Uterus (tissue), 4 donors: Measurements from ENCODE around the gene CELF4. TPM values are rescaled to one million over a fixed set of nuclear protein-coding genes. Genes with fewer than 3 reads are reported as not detected.

ENCODE experiments used
- DNase-seq, 2 donors: peaks; one replicate each; pipeline ENCODE4 v3.0.0-alpha.2; 2019 to 2020
- H3K27ac ChIP-seq, 2 donors: fragments of 200-600 bp; sonication (generic); 1 replicate in 1 of 2; 2 replicates in 1 of 2; pipeline ENCODE4 v1.5.1; 2016 to 2018
- H3K27me3 ChIP-seq, 2 donors: fragments of 200-600 bp; sonication (generic); one replicate each; pipeline ENCODE4 v1.5.1; 2018 to 2019; ENCODE audit warnings: control low read depth in 1 of 2
- H3K36me3 ChIP-seq, 2 donors: fragments of 200-600 bp; sonication (generic); one replicate each; pipeline ENCODE4 v1.5.1; 2019; ENCODE audit warnings: control low read depth in 1 of 2
- H3K4me1 ChIP-seq, 2 donors: fragments of 200-600 bp; sonication (generic); one replicate each; pipeline ENCODE4 v1.5.1; 2018 to 2019; ENCODE audit warnings: control low read depth in 1 of 2
- H3K4me3 ChIP-seq, 2 donors: fragments of 200-600 bp; sonication (generic); 1 replicate in 1 of 2; 2 replicates in 1 of 2; pipeline ENCODE4 v1.5.1; 2018 to 2019; ENCODE audit warnings: mild to moderate bottlenecking in 1 of 2
- H3K9me3 ChIP-seq, 2 donors: fragments of 200-600 bp; sonication (generic); one replicate each; pipeline ENCODE4 v1.5.1; 2019; ENCODE audit warnings: control low read depth in 1 of 2
- CTCF ChIP-seq, 4 experiments: fragments of 200-600 bp in 2 of 4; fragments of 450-650 bp in 2 of 4; sonication (generic) in 2 of 4; IDR thresholded peaks; one replicate each; pipeline ENCODE4 v1.5.1; 2016 to 2019; ENCODE audit warnings: antibody characterized with exemption in 4 of 4, mild to moderate bottlenecking in 2 of 4, moderate library complexity in 1 of 4
- POLR2A ChIP-seq, 2 donors: fragments of 450-650 bp; IDR thresholded peaks; one replicate each; pipeline ENCODE4 v1.6.1; 2016; ENCODE audit warnings: antibody characterized with exemption in 2 of 2, mild to moderate bottlenecking in 1 of 2, moderate library complexity in 1 of 2
- intact Hi-C: fragments of 100-400 bp; cut with DNase I; formaldehyde crosslinking; loops from one replicate; pipeline ENCODE4 v1.15.1; 2023; ENCODE audit warnings: low total_unique reads
- total RNA-seq, 4 donors: library from RNA; depleted of rRNA in 3 of 4; stranded (reverse); fragments of >200 nt in 3 of 4; gene quantifications; one replicate each; pipeline versions ENCODE4 v1.1.0 to v1.2.4, GENCODE V29; 2014 to 2023
- donor health status: DM: yes; HTN: yes; CAD: no.

Gene CELF4
- total RNA-seq, 4 donors from 2014 or later = 0.18 to 1.7 TPM; not detected in 2

DNA sequence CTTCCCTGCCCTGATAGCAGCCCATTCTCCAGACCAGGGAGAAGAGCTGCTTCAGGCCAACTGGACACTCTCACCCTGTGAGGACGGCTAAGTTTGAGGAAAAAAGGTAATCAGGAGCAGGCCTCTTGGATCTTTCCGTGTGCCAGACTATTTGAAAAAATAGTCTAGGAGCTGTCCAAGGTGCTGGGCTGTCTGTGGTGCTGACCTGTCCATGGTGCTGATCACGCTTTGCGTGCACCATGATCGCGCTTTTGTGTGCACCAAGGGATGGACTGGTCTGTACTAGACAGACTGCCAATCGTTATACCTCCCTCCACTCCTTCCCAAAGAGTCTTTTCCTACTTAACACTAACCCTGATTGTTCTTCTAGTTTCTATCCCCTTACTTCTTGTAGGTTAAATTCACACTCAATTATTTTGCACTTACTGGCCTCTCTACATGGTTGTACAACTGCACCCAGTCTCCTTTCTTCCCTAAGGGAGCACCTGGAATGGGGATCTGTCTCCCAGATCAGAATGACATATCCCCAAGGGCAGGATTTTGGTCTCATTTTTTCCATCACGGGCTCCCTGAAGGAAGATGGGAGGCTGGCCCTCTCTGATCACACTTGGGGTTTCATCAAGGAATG lies 295.4 kb downstream of the CELF4 start:
- intact Hi-C loops = no loop called here
- Histone ChIP-seq H3K4me1 (no peaks in the 10 kb centered on the region), H3K36me3 (no peaks in the 10 kb centered on the region), H3K27ac (no peak overlapping the region), H3K9me3 (no peaks in the 10 kb centered on the region), H3K4me3 (no peak overlapping the region), H3K27me3 (peaks cover 0 to 16% of the 10 kb centered on the region in 2 donors)
- no peak for DNase-seq
- TF ChIP-seq POLR2A (IDR thresholded peaks at IDR 0.05) = no peak
- no peak for TF ChIP-seq CTCF (IDR thresholded peaks at IDR 0.05)

GRCh38 chr18:37266290-37266689 lies 299.3 kb downstream of the CELF4 start:
- H3K27ac ChIP-seq = no peak overlapping the region
- TF ChIP-seq CTCF (IDR thresholded peaks at IDR 0.05) (no peak), POLR2A (IDR thresholded peaks at IDR 0.05) (no peak)
- no peaks in the 10 kb centered on the region for H3K9me3 ChIP-seq
- H3K36me3 ChIP-seq = no peaks in the 10 kb centered on the region
- H3K4me1 ChIP-seq = no peaks in the 10 kb centered on the region
- H3K4me3 ChIP-seq = no peak overlapping the region
- DNase-seq = no peak
- H3K27me3 ChIP-seq = no peaks in the 10 kb centered on the region
- intact Hi-C loops = no loop called here

DNA sequence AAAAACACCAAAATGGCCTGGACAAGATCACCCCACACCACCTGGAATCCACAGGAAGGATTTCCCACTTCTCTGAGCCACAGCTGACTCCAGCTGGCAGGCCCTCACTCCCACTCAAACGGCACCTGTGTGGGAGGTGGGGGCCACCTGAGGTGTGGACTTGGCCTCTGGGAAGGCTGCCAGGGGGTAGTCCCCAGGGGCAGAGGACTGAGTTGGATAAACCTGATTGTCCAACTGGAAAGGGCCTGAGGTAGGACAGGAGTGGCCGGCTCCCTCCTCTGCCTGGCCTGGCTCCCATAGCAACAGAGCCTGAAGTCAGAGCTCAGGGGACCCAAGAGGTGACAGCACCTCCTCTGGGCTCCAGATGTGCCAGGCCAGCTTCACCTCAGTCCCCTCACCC lies 300.2 kb downstream of the CELF4 start:
- no peak for DNase-seq
- TF ChIP-seq CTCF (IDR thresholded peaks at IDR 0.05) (no peak), POLR2A (IDR thresholded peaks at IDR 0.05) (no peak)
- intact Hi-C loops = no loop called here
- Histone ChIP-seq H3K4me3 (no peak overlapping the region), H3K27ac (no peak overlapping the region), H3K27me3 (no peaks in the 10 kb centered on the region), H3K36me3 (no peaks in the 10 kb centered on the region), H3K9me3 (no peaks in the 10 kb centered on the region), H3K4me1 (no peaks in the 10 kb centered on the region)

DNA sequence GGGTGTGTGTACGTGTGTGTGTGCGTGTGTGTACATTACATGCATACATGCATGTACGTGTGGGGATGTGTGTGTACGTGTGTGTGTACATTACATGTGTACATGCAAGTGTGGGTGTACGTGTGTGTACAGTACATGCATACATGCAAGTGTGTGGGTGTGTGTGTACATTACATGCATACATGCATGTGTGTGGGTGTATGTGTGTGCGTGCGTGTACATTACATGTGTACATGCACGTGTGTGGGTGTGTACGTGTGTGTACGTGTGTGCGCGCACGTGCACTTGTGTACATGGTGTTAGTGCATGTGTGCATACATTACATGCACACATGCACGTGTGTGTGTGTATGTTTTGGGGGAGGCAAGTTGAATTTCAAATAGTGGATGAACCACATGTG lies 300.6 kb downstream of the CELF4 start:
- H3K36me3 ChIP-seq = no peaks in the 10 kb centered on the region
- TF ChIP-seq POLR2A (IDR thresholded peaks at IDR 0.05) (no peak), CTCF (IDR thresholded peaks at IDR 0.05) (no peak)
- DNase-seq = no peak
- H3K4me1 ChIP-seq = no peaks in the 10 kb centered on the region
- intact Hi-C loops = no loop called here
- no peak overlapping the region for H3K27ac ChIP-seq
- H3K4me3 ChIP-seq = no peak overlapping the region
- H3K27me3 ChIP-seq = no peaks in the 10 kb centered on the region
- no peaks in the 10 kb centered on the region for H3K9me3 ChIP-seq

DNA sequence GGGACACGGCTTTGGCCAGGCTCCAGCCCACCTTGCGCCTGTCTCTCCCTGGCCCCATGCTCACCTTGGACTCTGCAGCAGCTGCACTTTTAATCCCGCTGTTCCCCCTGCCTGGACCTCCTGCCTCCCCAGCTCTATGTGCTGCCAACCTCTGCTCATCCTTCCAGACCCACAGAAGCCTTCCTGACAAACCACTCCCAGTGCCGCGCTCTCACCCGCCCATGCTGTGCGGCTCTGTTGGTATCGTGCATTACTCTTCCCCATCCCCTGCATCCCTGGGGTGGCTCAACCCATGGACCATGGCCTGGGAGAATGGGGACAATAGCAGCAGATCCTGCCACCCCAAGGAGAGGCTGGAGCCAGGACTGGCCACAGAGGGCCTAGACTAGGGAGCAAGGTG lies 303.6 kb downstream of the CELF4 start:
- H3K4me1 ChIP-seq = no peaks in the 10 kb centered on the region
- TF ChIP-seq CTCF (IDR thresholded peaks at IDR 0.05) (no peak), POLR2A (IDR thresholded peaks at IDR 0.05) (no peak)
- H3K27me3 ChIP-seq = no peaks in the 10 kb centered on the region
- no peak overlapping the region for H3K27ac ChIP-seq
- intact Hi-C loops = no loop called here
- H3K36me3 ChIP-seq = no peaks in the 10 kb centered on the region
- no peak for DNase-seq
- H3K9me3 ChIP-seq = no peaks in the 10 kb centered on the region
- H3K4me3 ChIP-seq = no peak overlapping the region
